ENCODE results near the gene UBE2I. TPM values are rescaled to one million over a fixed set of nuclear protein-coding genes. Genes with fewer than 3 reads are reported as not detected.

UBE2I gene
- total RNA-seq, 4 donors from 2014 or later, result 54.1 to 119 (median 107) TPM

- no peaks in the 10 kb centered on the region for H3K4me1 ChIP-seq
- H3K9me3 ChIP-seq, result no peaks in the 10 kb centered on the region
- H3K4me3 ChIP-seq, result no peak overlapping the region
- peaks cover 0 to 4% of the 10 kb centered on the region in 2 donors for H3K27me3 ChIP-seq
- H3K27ac ChIP-seq, result no peak overlapping the region
- TF ChIP-seq POLR2A (IDR thresholded peaks at IDR 0.05), result no peak
- no peak for TF ChIP-seq CTCF (IDR thresholded peaks at IDR 0.05)
- no peaks in the 10 kb centered on the region for H3K36me3 ChIP-seq
- no peak for DNase-seq
Measured at GRCh38 chr16:1283996-1284616, 25.3 kb upstream of the UBE2I start.

- H3K27me3 ChIP-seq, result peaks cover 0 to 4% of the 10 kb centered on the region in 2 donors
Measured at GRCh38 chr16:1285669-1286512, 23.5 kb upstream of the UBE2I start.

GRCh38 chr16:1286513-1287094, 22.8 kb upstream of the UBE2I start:
- H3K4me3 ChIP-seq, result no peak overlapping the region
- peaks cover 0 to 4% of the 10 kb centered on the region in 2 donors for H3K27me3 ChIP-seq
- DNase-seq, result no peak
- H3K4me1 ChIP-seq, result no peaks in the 10 kb centered on the region
- TF ChIP-seq POLR2A (IDR thresholded peaks at IDR 0.05), result no peak
- no peak for TF ChIP-seq CTCF (IDR thresholded peaks at IDR 0.05)
- H3K9me3 ChIP-seq, result no peaks in the 10 kb centered on the region
- H3K27ac ChIP-seq, result no peak overlapping the region
- no peaks in the 10 kb centered on the region for H3K36me3 ChIP-seq

More at GRCh38 chr16:1285669-1286512, 23.5 kb upstream of the UBE2I start:
- Histone ChIP-seq H3K36me3 (no peaks in the 10 kb centered on the region), H3K9me3 (no peaks in the 10 kb centered on the region), H3K4me1 (no peaks in the 10 kb centered on the region), H3K27ac (no peak overlapping the region), H3K4me3 (no peak overlapping the region)
- TF ChIP-seq POLR2A (IDR thresholded peaks at IDR 0.05) (no peak), CTCF (IDR thresholded peaks at IDR 0.05) (no peak)
- DNase-seq, result no peak

- no peak for DNase-seq
- H3K4me3 ChIP-seq, result no peak overlapping the region
- no peaks in the 10 kb centered on the region for H3K36me3 ChIP-seq
- no peak for TF ChIP-seq POLR2A (IDR thresholded peaks at IDR 0.05)
- TF ChIP-seq CTCF (IDR thresholded peaks at IDR 0.05), result no peak
- H3K9me3 ChIP-seq, result no peaks in the 10 kb centered on the region
- no peak overlapping the region for H3K27ac ChIP-seq
- no peaks in the 10 kb centered on the region for H3K4me1 ChIP-seq
- peaks cover 0 to 4% of the 10 kb centered on the region in 2 donors for H3K27me3 ChIP-seq
Measured at GRCh38 chr16:1287982-1288670, 21.3 kb upstream of the UBE2I start.

- H3K27me3 ChIP-seq, result peaks cover 0 to 4% of the 10 kb centered on the region in 2 donors
- no peak overlapping the region for H3K4me3 ChIP-seq
- DNase-seq, result no peak
Measured at GRCh38 chr16:1288813-1289476, 20.5 kb upstream of the UBE2I start.

More at GRCh38 chr16:1288813-1289476, 20.5 kb upstream of the UBE2I start:
- H3K9me3 ChIP-seq, result no peaks in the 10 kb centered on the region
- TF ChIP-seq CTCF (IDR thresholded peaks at IDR 0.05) (no peak), POLR2A (IDR thresholded peaks at IDR 0.05) (no peak)
- H3K4me1 ChIP-seq, result no peaks in the 10 kb centered on the region
- H3K36me3 ChIP-seq, result no peaks in the 10 kb centered on the region
- H3K27ac ChIP-seq, result no peak overlapping the region

Measured in Peyer's patch (tissue), 4 donors.